Effector CD4-positive, alpha-beta T cell (primary cell): ENCODE data around the gene MAMDC4.

Experiments
- DNase-seq: peaks from one replicate; pipeline ENCODE4 v3.0.0-alpha.2; 2020

Gene MAMDC4

GRCh38 chr9:136849960-136850865 lies 1.9 kb upstream of the MAMDC4 start:
- no peak for DNase-seq

DNA sequence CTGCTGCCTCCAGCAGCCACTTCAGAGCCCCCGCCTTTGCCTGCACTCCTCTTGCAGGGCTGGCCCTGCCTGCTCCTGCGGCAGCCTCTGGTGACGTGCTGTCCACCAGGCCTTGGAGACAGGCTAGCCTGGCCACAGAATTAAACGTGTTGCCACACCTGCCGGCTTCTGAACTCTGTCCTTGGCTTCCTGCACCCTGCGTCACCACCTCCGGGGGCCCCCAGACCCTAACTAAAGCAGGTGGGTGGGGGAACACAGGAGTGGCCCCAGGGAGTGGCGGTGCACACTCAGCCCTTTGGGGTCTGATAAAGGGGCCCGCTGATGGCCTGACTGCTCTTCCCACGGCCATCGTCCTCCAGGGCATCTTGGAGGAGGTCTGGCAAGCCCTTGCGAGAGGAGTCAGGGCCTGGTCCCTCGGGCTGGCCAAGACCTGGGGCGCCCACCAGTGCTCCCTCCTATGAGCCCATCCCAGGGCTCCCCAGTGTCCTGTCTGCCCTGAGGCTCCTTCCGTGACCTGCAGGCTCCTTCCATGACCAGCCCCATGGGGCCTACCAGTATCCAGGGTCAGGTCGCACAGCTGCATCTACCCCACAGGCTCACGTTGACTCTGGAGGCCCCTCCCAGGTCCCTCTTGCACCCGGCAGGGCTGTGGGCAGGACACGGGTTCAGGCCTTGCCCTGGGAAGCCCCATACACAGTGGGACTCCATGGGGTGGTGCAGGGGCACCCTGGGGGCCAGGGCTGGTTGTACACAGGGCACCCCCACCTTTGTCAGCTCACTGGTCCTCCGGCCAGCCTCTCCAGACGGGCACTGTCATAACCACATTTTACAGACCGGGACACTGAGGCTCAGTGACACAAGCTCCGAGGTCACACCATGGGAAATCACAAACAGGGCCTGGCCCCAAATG lies 1.0 kb upstream of the MAMDC4 start:
- no peak for DNase-seq

- DNase-seq: no peak
These were observed 784 bp downstream of the MAMDC4 start for GRCh38 chr9:136852664-136853595.

- no peak for DNase-seq
These were observed 1.5 kb downstream of the MAMDC4 start for GRCh38 chr9:136853596-136854112.

GRCh38 chr9:136854113-136854841 lies 2.1 kb downstream of the MAMDC4 start:
- no peak for DNase-seq

- no peak for DNase-seq
These were observed 2.8 kb downstream of the MAMDC4 start for GRCh38 chr9:136854842-136855460.

- no peak for DNase-seq
These were observed 3.4 kb downstream of the MAMDC4 start for GRCh38 chr9:136855461-136856078.

DNA sequence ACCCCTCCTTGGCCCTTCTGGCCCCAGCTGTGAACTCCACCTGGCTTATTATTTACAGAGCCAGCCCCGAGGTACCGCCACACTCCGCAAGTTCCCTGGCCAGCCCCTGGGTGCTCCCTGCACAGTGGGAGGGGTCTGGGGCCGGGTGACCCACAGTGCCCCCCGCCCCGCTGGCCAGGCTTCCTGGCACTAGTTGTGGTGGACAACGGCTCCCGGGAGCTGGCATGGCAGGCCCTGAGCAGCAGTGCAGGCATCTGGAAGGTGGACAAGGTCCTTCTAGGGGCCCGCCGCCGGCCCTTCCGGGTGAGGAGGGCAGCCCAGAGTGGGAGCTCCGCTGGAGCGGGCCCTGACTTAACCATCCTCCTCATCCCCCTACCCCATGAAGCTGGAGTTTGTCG lies 3.9 kb downstream of the MAMDC4 start:
- no peak for DNase-seq

GRCh38 chr9:136856541-136857141 lies 4.5 kb downstream of the MAMDC4 start:
- no peak for DNase-seq

DNA sequence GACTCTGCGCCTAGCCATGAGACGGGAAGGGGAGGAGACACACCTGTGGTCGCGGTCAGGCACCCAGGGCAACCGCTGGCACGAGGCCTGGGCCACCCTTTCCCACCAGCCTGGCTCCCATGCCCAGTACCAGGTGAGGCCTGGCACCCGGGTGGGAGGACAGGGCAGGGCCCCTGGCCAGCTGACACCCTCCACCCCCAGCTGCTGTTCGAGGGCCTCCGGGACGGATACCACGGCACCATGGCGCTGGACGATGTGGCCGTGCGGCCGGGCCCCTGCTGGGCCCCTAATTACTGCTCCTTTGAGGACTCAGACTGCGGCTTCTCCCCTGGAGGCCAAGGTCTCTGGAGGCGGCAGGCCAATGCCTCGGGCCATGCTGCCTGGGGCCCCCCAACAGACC lies 5.0 kb downstream of the MAMDC4 start:
- DNase-seq: no peak

GRCh38 chr9:136857581-136858412 lies 5.7 kb downstream of the MAMDC4 start:
- no peak for DNase-seq

DNA sequence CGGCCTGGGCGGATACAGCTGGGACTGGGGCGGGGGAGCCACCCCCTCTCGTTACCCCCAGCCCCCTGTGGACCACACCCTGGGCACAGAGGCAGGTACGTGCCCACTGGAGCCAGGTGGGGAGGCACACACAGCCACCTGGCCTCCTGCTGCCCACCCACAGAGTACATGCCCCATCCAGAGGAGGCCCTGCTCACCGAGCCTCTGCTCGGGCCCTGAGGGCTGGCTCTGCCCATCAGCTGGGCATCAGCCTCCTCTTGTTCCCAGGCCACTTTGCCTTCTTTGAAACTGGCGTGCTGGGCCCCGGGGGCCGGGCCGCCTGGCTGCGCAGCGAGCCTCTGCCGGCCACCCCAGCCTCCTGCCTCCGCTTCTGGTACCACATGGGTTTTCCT lies 6.3 kb downstream of the MAMDC4 start:
- DNase-seq: no peak

DNA sequence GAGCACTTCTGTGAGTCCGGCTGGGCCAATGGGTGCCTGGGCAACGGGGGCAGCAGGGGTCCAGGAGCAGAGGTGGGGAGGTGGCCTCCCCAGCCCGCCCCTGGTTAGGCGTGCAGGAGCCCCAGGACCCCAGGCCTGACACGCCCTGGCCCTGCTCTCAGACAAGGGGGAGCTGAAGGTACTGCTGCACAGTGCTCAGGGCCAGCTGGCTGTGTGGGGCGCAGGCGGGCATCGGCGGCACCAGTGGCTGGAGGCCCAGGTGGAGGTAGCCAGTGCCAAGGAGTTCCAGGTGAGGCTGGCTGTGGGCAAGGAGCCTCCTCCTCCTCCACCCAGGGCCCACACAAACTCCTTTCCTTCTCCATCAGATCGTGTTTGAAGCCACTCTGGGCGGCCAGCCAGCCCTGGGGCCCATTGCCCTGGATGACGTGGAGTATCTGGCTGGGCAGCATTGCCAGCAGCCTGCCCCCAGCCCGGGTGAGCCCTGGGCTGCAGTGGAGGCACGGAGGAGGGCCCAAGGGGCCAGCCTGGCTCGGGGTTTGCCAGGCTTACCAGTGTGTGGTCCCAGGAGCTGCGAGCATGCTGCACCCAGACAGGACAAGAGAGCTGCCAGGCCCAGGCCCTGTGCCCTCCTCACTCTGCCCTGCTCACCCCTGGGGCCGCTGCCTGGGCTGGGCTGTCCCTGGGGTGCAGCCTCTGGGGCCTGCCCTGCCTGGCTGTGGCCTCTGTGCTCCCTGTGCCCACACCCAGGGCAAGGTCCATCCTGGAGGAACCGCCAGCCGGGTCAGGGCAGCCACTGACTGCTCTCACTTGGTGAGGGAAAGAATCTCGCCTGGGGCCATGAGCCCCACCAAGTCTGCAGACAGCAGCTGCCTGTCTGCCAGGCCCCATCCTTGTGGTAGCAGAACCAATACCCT lies 7.0 kb downstream of the MAMDC4 start:
- DNase-seq: no peak

DNA sequence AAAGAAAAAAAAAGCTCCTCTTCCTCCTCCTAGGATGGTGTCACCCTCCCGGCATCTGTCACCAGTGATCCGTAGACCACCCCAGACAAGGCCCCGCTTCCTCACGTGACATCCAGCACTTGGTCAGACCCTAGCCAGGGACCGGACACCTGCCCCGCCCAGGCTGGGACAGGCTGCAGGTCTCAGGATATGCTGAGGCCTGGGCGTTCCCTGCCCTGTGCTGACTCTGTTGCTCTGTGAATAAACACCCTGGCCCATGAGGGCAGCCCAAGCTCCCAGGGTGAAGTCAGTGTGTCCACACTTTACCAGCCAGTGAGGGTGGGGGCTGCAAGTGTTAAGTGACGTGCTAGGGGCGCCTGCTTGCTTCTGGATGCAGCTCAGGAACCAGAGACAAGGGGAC lies 8.4 kb downstream of the MAMDC4 start:
- DNase-seq: no peak

GRCh38 chr9:136860933-136861873 lies 9.1 kb downstream of the MAMDC4 start:
- no peak for DNase-seq

DNA sequence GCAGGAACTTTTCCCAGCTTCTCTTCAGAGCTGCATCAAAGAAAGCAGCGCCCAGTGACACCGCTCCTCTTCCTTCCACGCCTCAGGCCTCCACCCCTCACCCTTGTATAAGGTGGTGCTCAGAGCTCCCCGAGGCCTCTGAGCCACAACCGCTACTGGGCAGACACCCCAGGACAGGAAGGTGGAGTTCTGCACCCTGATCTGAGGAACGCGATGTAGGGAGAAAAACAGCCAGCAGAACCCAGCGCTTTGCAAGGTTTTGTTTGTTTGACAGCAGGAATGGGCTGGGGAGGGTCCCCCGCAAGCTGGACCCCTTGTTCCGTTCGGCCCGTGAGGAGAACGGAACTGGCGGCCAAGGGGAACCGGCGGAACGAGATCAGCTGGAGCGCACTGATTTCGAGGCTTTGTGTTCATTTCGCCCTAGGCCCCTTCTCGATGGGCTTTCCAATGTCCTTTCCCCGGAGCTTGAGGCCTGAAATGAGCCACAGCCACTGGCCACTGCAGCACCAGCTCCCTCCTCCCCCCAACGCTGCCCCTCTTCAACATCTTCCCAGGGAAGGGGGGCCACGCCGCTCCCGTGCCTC lies 9.8 kb downstream of the MAMDC4 start:
- DNase-seq: no peak
